ENCODE measurements around the gene PLPP6.
"Not testable (repeated sequence)": the region's sequence is repeated elsewhere in the genome, so short reads cannot be mapped to it uniquely, and the experiment has no call there.

The PLPP6 gene

DNA sequence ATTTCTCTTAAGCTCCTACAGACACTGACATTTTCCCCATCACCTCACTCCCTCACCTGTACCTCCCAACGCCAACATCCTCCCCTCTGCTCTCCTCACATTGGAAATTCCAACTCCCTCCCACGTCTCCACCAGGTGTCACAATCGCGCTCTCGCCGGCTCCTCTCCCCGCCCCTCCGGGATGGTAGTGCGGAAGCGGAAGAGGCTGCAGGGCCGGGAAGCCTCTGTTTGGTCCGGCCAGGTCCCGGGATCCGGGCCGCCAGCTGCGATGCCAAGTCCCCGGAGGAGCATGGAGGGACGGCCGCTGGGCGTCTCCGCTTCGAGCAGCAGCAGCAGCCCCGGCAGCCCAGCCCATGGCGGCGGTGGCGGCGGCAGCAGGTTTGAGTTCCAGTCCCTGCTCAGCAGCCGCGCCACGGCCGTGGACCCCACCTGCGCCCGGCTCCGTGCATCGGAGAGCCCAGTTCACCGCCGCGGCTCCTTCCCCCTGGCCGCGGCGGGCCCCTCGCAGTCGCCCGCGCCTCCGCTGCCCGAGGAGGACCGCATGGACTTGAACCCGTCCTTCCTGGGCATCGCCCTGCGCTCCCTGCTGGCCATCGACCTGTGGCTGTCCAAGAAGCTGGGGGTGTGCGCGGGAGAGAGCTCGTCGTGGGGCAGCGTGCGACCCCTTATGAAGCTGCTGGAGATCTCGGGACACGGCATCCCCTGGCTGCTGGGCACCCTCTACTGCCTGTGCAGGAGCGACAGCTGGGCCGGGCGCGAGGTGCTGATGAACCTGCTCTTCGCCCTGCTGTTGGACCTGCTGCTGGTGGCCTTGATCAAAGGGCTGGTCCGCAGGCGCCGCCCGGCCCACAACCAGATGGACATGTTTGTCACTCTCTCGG is at the start of gene PLPP6:
Gene PLPP6, plus strand, starts transcription at position 187 of the 881 bp plus-strand sequence. Its CDS starts 82 bp downstream, at position 269.
- DNase-seq = peak; percentile 66

DNA sequence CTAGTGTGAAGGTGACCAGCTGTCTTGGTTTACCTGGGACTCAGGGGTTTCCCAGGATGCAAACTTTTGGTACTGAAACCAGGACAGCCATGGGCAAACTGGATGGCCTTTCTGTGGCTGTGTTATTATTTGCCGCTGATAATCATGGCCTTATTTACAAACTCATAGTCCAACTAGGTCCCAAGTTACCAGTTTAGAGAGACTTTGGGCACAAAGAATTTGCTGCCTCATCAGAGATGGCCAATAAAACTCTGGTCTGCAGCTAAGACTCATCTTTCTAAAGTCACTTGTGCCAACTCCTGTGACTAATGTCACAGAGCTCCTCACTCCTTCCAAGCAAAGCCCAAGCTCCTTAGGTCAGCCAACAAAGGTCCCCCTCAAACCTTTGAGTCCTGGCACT is 47.5 kb upstream of the PLPP6 start:
- DNase-seq = no peak

- no peak for DNase-seq
Measured at GRCh38 chr9:4615251-4615650, 46.8 kb upstream of the PLPP6 start.

DNA sequence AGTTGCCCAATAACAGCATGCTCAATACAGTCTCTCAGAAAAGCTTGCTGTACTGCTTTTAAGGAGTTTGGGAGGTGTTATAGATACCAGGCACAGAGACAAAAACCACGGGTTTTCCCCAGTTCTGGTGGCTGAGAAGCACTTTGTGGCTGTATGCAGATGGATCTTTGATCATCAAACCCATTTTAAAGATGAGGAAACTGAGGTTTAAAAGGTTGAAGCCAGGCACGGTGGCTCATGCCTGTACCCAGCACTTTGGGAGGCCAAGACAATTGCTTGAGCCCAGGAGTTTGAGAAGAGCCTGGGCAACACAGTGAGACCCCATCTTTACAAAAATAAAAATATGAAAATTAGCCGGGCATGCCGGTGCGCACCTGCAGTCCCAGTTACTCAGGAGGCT is 46.3 kb upstream of the PLPP6 start:
- no peak for DNase-seq

DNA sequence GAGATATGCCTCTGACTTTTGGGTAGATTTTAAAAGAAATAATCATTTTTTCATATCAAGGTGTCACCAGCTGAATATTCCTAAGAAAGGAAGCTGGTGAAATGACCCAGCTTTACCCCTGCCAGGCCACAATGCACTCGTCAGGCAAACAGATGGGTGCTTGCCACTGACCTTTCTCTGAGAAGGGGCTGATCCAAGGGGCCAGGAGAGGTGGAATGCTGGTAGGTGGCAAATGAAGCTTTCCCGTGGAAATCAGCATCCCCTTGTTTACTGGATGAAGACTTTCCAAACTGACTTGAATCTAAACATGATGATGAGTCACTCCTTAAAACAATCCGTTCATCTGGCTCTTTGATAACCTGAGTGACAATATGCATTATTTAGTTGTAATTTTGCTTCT is 44.3 kb upstream of the PLPP6 start:
- no peak for DNase-seq

DNA sequence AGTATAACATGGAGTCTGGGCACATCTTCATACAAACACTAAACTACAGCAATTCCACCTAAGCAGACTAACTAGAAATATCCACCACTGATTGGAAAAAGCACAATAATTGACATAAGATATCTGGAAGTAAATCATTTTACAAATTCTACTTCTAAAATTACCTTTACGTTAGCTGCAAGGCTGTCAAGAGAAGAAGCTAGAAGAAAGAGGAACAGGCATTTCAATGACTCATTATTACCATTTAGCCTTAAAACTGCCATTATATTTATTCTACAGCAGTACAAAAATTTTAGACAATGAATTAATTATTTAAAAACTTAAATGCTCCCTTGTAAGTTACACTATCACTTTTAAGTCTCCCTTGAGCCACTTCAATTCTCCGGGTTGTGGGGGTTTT is 43.4 kb upstream of the PLPP6 start:
- no peak for DNase-seq

GRCh38 chr9:4620057-4620765 is 41.9 kb upstream of the PLPP6 start:
- DNase-seq = no peak

DNA sequence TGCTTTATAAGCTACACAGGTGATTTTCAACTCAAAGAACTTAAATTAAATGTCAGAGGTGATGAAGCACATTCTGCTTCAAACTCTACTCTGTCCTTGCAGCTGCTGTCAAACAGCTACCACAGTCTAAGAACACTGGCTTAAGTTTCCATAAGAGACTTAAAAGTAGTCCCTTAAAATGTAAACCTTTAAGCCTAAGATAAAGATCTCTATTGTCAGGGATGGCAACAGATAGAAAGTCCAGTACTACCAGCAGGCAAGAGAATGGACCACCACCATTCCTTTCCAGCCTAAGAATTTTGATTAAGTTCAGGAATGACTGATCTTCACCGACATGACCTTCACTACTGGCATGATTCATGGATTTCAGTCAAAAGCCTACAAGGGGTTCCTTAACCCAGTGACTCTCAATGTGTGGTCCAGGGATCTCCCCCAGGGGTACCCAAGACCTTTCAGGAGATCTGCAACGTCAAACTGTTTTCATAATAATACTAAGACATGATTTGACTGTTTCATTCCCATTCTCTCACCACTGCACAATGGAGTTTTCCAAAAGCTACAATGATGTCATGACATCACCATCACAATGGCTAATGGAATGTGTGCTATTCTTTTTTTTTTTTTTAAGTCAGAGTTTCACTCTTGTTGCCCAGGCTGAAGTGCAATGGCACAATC is 41.1 kb upstream of the PLPP6 start:
- no peak for DNase-seq

GRCh38 chr9:4622016-4622415 is 40.1 kb upstream of the PLPP6 start:
- DNase-seq = no peak

GRCh38 chr9:4630836-4631235 is 31.3 kb upstream of the PLPP6 start:
- DNase-seq = no peak

DNA sequence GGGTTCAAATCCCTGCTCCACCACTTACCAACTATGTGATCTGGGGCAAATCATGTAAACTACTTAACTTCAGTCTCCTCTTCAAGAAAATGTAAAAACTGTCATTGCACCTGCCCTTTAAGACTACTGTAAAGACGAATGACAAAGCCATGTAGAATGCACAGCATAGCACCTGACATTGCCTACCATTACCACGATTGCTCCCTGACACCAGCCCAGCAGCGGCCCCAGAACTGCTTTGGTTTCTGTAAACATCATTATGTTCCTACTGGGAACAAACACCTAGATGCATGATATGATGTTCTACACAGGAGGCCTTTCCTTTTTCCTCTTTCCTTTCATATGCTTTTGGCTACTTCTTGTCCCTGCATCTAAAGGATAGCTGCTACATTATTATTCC is 23.1 kb upstream of the PLPP6 start:
- no peak for DNase-seq

- no peak for DNase-seq
Measured at GRCh38 chr9:4639420-4639819, 22.7 kb upstream of the PLPP6 start.

DNA sequence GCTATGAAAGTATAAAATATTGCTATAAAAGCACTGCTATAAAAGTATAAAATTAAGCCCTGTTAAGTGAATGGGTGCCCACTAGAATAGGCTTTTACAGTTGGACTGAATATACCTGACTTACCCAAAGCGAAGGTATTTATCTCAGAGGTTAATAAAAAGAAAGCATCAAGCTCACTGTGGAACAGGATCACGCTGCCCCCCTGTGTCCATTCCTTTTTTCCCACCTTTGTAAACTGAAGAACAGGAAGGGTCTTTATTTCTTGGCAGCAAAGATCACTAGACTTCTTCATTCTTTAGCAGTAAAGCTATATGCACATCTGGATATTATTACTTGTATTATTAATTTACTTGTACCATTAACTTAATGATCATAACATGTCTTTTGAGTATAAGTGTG is 22.1 kb upstream of the PLPP6 start:
- DNase-seq = no peak

GRCh38 chr9:4642351-4642750 is 19.7 kb upstream of the PLPP6 start:
- DNase-seq = no peak

DNA sequence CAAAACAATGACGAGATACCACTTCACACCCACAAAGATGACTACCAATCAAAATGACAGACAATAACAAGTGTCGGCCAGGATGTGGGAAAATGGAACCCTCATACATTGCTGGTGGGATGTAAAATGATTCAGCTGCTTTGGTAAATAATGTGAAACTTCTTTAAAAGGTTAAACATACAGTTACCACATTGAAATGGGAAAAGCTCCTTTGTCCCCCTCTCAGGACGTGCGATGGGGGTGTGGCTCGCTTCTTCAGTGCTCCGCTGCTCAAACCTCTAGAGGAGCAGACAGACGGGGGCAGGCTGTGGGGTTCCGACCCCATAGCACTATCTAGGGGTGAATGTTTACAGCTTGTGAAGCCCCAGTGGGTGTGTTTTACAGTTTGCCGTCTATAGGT is 8.0 kb upstream of the PLPP6 start:
- no peak for DNase-seq

DNA sequence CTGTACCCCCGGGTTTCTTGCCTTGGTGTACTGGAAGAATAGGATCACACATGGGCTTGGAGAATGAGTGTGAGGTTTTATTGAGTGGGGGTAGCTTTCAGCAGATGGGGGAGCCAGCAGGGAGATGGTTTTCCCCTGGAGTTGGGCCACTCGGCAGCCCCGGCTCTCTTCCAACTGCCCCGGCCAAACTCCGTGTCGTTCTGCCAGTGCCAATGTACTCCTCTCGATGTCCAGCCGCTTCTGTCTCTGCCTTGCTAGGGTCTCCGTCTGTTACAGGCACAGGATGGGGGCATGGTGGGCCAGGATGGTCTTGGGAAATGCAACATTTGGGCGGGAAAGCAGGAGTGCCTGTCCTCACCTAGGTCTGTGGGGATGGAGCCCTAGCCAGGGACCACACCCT is 7.6 kb upstream of the PLPP6 start:
- no peak for DNase-seq

GRCh38 chr9:4656196-4656595 is 5.9 kb upstream of the PLPP6 start:
- not testable (repeated sequence) for DNase-seq

GRCh38 chr9:4656621-4657020 is 5.5 kb upstream of the PLPP6 start:
- no peak for DNase-seq

- no peak for DNase-seq
Measured at GRCh38 chr9:4657426-4658159, 4.5 kb upstream of the PLPP6 start.

DNA sequence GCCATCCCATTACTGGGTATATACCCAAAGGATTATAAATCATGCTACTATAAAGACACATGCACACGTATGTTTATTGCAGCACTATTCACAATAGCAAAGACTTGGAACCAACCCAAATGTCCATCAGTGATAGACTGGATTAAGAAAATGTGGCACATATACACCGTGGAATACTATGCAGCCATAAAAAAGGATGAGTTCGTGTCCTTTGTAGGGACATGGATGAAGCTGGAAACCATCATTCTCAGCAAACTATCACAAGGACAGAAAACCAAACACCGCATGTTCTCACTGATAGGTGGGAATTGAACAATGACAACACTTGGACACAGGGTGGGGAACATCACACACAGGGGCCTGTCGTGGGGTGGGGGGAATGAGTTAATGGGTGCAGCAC is 1.4 kb upstream of the PLPP6 start:
- DNase-seq = not testable (repeated sequence)

- DNase-seq = no peak
Measured at GRCh38 chr9:4661165-4661564, 929 bp upstream of the PLPP6 start.

DNA sequence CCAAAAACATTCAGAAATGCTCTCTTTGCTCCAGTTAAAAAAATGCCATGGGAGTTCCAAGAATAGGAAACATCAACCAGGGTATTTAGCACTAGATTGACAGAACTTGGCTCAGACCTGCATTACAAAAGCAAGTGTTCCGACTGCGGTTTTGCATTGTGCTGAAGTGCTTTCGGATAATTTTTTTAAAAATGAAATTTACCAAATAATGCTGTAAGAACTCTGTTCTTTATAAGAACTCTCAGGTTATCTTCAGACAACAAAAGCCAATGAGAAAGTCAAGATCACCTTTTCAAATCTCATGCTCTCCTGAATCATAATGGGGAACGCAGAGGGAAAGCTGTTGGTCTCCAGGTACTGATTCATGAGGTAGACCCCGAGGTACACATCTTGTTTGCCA is 483 bp upstream of the PLPP6 start:
- DNase-seq = no peak

All from NCI-H446 treated with DMSO at 0.1 percent for 48 hours (cell line).